ENCODE results near the gene INPP5A.

INPP5A gene

GRCh38 chr10:132696204-132696603 is 158.6 kb downstream of the INPP5A start:
- ATAC-seq = no peak
- TF ChIP-seq ISL1 (CRISPR knock-in tag; IDR thresholded peaks at IDR 0.05) = no peak
- no peak for TF ChIP-seq ARNTL (CRISPR knock-in tag; IDR thresholded peaks at IDR 0.05; ENCODE audit: borderline replicate concordance, low read depth)
- no peak for TF ChIP-seq ZFP30 (CRISPR knock-in tag; IDR thresholded peaks at IDR 0.05)
- TF ChIP-seq, protein P1, sequence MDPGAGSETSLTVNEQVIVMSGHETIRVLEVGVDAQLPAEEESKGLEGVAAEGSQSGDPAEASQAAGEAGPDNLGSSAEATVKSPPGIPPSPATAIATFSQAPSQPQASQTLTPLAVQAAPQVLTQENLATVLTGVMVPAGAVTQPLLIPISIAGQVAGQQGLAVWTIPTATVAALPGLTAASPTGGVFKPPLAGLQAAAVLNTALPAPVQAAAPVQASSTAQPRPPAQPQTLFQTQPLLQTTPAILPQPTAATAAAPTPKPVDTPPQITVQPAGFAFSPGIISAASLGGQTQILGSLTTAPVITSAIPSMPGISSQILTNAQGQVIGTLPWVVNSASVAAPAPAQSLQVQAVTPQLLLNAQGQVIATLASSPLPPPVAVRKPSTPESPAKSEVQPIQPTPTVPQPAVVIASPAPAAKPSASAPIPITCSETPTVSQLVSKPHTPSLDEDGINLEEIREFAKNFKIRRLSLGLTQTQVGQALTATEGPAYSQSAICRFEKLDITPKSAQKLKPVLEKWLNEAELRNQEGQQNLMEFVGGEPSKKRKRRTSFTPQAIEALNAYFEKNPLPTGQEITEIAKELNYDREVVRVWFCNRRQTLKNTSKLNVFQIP (CRISPR knock-in tag; IDR thresholded peaks at IDR 0.05; ENCODE audit: borderline replicate concordance, low read depth) = no peak
- TF ChIP-seq PPARA (CRISPR knock-in tag; IDR thresholded peaks at IDR 0.05; ENCODE audit: borderline replicate concordance) = no peak
- TF ChIP-seq CSDC2 (CRISPR knock-in tag; IDR thresholded peaks at IDR 0.05) = no peak
- no peak for TF ChIP-seq ZNF70 (CRISPR knock-in tag; IDR thresholded peaks at IDR 0.05)
- TF ChIP-seq ESRRG (CRISPR knock-in tag; IDR thresholded peaks at IDR 0.05) = no peak
- TF ChIP-seq ZFP3 (CRISPR knock-in tag; IDR thresholded peaks at IDR 0.05) = no peak

DNA sequence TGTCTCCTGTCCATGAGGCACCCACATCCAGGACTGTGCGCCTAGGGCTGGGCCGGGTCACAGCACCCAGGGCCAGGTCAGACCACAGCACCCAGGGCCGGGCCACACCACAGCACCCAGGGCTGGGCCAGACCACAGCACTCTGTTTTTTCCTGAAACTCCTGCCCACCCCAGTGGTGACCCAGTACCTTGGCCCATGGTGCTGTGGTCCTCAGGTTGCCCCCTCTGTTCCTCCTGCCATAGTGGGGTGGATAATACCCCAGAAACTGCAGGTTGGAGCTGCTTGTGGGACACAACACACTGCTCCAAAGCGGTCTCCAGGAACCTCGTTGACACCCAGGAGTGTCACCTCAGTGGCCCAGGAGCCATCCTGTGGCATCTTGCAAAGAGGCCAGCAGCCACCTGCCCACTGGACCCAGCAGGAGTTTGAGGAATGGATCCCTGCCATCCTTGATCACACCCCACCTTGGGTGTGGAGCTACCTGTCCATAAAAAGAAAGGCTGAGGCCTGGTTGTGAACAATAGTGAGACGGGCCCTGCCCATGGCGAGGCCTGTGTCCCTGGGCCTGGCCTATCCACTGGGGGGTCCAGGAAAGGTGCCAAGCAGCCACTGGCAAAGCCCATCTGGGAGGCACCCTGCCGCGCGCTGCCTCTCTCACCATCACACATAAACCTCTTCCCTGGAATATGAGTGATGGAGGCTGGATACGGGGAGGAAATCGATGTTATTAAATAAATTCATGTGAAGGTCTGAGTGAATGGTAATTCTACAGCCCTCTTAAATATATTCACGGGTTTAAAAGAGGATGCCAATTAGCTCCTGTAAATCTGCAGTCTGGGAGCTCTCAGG is 159.4 kb downstream of the INPP5A start:
- no peak for TF ChIP-seq ZC3H10 (CRISPR knock-in tag; IDR thresholded peaks at IDR 0.05)

GRCh38 chr10:132697578-132698200 is 160.1 kb downstream of the INPP5A start:
- no peak for TF ChIP-seq RARB (CRISPR knock-in tag; IDR thresholded peaks at IDR 0.05)
- no peak for TF ChIP-seq ZNF8 (CRISPR knock-in tag; IDR thresholded peaks at IDR 0.05)
- no peak for TF ChIP-seq TSHZ2 (CRISPR knock-in tag; IDR thresholded peaks at IDR 0.05)
- TF ChIP-seq TOX (CRISPR knock-in tag; IDR thresholded peaks at IDR 0.05; ENCODE audit: borderline replicate concordance) = no peak
- no peak for TF ChIP-seq ZFP3 (CRISPR knock-in tag; IDR thresholded peaks at IDR 0.05)
- no peak for TF ChIP-seq OSR1 (CRISPR knock-in tag; IDR thresholded peaks at IDR 0.05)
- no peak for TF ChIP-seq ZFP30 (CRISPR knock-in tag; IDR thresholded peaks at IDR 0.05)
- TF ChIP-seq SNAI2 (CRISPR knock-in tag; IDR thresholded peaks at IDR 0.05) = no peak
- no peak for TF ChIP-seq ZNF70 (CRISPR knock-in tag; IDR thresholded peaks at IDR 0.05)
- TF ChIP-seq BACH2 (CRISPR knock-in tag; IDR thresholded peaks at IDR 0.05; ENCODE audit: borderline replicate concordance) = no peak
- no peak for ATAC-seq

More for the DNA sequence above, 159.4 kb downstream of the INPP5A start:
- no peak for ATAC-seq

GRCh38 chr10:132698211-132698751 is 160.7 kb downstream of the INPP5A start:
- no peak for TF ChIP-seq ZC3H10 (CRISPR knock-in tag; IDR thresholded peaks at IDR 0.05)
- TF ChIP-seq CREB5 (CRISPR knock-in tag; IDR thresholded peaks at IDR 0.05; ENCODE audit: low read depth) = no peak
- no peak for TF ChIP-seq CSDC2 (CRISPR knock-in tag; IDR thresholded peaks at IDR 0.05)
- TF ChIP-seq ARNTL (CRISPR knock-in tag; IDR thresholded peaks at IDR 0.05; ENCODE audit: borderline replicate concordance, low read depth) = no peak
- no peak for TF ChIP-seq ZNF8 (CRISPR knock-in tag; IDR thresholded peaks at IDR 0.05)
- no peak for TF ChIP-seq PPARA (CRISPR knock-in tag; IDR thresholded peaks at IDR 0.05; ENCODE audit: borderline replicate concordance)
- no peak for TF ChIP-seq ESRRG (CRISPR knock-in tag; IDR thresholded peaks at IDR 0.05)
- TF ChIP-seq OSR1 (CRISPR knock-in tag; IDR thresholded peaks at IDR 0.05) = no peak
- no peak for TF ChIP-seq RARB (CRISPR knock-in tag; IDR thresholded peaks at IDR 0.05)
- ATAC-seq = no peak

- no peak for ATAC-seq
- TF ChIP-seq PPARA (CRISPR knock-in tag; IDR thresholded peaks at IDR 0.05; ENCODE audit: borderline replicate concordance) (no peak), GLIS3 (CRISPR knock-in tag; IDR thresholded peaks at IDR 0.05) (no peak), BACH2 (CRISPR knock-in tag; IDR thresholded peaks at IDR 0.05; ENCODE audit: borderline replicate concordance) (no peak), ZNF565 (CRISPR knock-in tag; conservative IDR thresholded peaks at IDR 0.05; ENCODE audit: low read depth) (no peak), SNAI2 (CRISPR knock-in tag; IDR thresholded peaks at IDR 0.05) (no peak)
Observed at GRCh38 chr10:132698761-132699391, 161.3 kb downstream of the INPP5A start.

Measured in SK-N-SH treated with all-trans-retinoic acid at 6 μM for 48 hours (cell line).